ENCODE measurements around the gene PEAK1. TPM values are rescaled to one million over a fixed set of nuclear protein-coding genes. Genes with fewer than 3 reads are reported as not detected.

PEAK1 gene
- total and polyA plus RNA-seq, 2 donors (not counting 3 experiments of a cell fraction or from before 2014, with no cell fraction given): 17.9 to 91.9 TPM

DNA sequence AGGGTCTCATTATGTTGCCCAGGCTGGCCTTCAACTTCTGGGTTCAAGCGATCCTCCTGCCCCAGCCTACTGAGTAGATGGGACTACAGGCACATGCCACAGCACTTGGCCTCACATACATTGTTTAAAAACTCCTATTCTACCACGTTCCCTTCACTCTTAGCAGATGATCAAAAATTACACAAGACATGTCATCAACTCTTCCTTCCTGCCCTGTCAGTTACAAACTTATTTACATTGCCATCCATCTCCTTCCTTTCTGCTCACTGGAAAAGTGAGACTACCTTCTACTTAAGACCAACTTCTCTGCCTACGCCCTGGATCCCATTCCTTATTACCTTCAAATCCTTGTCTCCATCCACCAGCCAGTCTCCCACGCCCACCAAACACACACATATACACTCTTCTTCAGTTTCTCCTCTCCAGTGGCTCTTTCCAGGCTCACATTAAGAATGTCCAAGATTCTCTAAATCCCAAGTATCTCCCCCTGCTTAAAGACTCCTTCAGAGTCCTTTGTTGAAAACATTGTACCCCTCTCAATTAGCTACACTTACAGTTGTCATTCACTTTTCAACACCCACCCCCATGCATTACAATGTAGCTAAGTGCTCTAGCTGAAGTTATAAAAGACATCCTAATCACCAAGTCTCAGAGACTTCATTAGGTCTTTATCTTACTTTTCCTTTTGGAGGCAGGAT is 4.3 kb downstream of the PEAK1 start:
- Histone ChIP-seq H3K36me3 (ENCODE audit: control insufficient read depth in 2 of 2, extremely low read depth in 1 of 2, insufficient read depth in 2 of 2, low read length in 2 of 2) (no peaks in the 10 kb centered on the region), H3K4me2 (ENCODE audit: insufficient read depth, low read length) (no peak overlapping the region), H3K27ac (ENCODE audit: insufficient read depth, low read depth, low read length) (no peak overlapping the region), H4K20me1 (replicated peaks; ENCODE audit: control insufficient read depth, extremely low read depth, insufficient read depth, low read length) (peaks cover 28% of the 10 kb centered on the region), H3K27me3 (ENCODE audit: control insufficient read depth in 2 of 2, insufficient read depth in 2 of 2, low read length in 2 of 2) (no peaks in the 10 kb centered on the region), H3K9me3 (replicated peaks; ENCODE audit: control insufficient read depth, insufficient read depth, low read length) (no peaks in the 10 kb centered on the region), H3K4me1 (ENCODE audit: control insufficient read depth, extremely low read depth, insufficient read depth, low read length) (peaks cover 32% of the 10 kb centered on the region), H3K79me2 (ENCODE audit: control insufficient read depth, insufficient read depth, low read length) (peaks cover 89% of the 10 kb centered on the region), H3K4me3 (replicated peaks in 1 of 3; ENCODE audit: insufficient read depth in 1 of 3, low read depth in 1 of 3, low read length in 3 of 3) (no peak overlapping the region), H2AFZ (ENCODE audit: low read depth, low read length) (no peak overlapping the region), H3K9me1 (replicated peaks; ENCODE audit: control insufficient read depth, extremely low read depth, insufficient read depth, low read length) (no peaks in the 10 kb centered on the region), H3K9ac (replicated peaks; ENCODE audit: extremely low read depth, insufficient read depth, low read length) (no peak overlapping the region)
- ChIA-PET CTCF (interaction anchor here (1.0 to 4.7 kb wide), 4 partner anchors 67 to 128 kb away, joined by 3 to 34 read pairs (median 6); no protein-coding TSS in a partner anchor), POLR2A (no interaction called here)
- BruUV-seq (replicated peaks): no TSS peak
- dilution Hi-C loops (cut with MboI; ENCODE audit: extremely low pct_ligation_motif_present, low sequenced_read_pairs) (no loop called here), intact Hi-C loops (cut with micrococcal nuclease) (loop anchor here (5.0 kb wide), 1 partner anchor 48 kb away; no protein-coding TSS in a partner anchor)
- FAIRE-seq: no peak
- no peak for DNase-seq (ENCODE audit: low read depth, low spot score)
- TF ChIP-seq, protein P1, sequence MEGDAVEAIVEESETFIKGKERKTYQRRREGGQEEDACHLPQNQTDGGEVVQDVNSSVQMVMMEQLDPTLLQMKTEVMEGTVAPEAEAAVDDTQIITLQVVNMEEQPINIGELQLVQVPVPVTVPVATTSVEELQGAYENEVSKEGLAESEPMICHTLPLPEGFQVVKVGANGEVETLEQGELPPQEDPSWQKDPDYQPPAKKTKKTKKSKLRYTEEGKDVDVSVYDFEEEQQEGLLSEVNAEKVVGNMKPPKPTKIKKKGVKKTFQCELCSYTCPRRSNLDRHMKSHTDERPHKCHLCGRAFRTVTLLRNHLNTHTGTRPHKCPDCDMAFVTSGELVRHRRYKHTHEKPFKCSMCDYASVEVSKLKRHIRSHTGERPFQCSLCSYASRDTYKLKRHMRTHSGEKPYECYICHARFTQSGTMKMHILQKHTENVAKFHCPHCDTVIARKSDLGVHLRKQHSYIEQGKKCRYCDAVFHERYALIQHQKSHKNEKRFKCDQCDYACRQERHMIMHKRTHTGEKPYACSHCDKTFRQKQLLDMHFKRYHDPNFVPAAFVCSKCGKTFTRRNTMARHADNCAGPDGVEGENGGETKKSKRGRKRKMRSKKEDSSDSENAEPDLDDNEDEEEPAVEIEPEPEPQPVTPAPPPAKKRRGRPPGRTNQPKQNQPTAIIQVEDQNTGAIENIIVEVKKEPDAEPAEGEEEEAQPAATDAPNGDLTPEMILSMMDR (IDR thresholded peaks at IDR 0.05; ENCODE audit: extremely low read depth in 1 of 2, insufficient read depth in 1 of 2, low read depth in 1 of 2, low read length in 2 of 2): no peak
- TF ChIP-seq GATA2 (IDR thresholded peaks at IDR 0.05; ENCODE audit: insufficient read depth, insufficient read length, low read depth, low read length): no peak
- TF ChIP-seq EZH2 (IDR thresholded peaks at IDR 0.05; ENCODE audit: borderline replicate concordance, low read depth, low read length, severe bottlenecking): no peak
- TF ChIP-seq FOS (IDR thresholded peaks at IDR 0.05; ENCODE audit: borderline replicate concordance, insufficient read depth, low read length): no peak
